RWPE2 (cell line): ENCODE data around the gene FTCDNL1.

Experiments
- ATAC-seq: fragments of 200-7000 bp; cut with Tn5 transposase; 3 replicates; pipeline ENCODE4 v1.9.1; 2021; ENCODE audit warnings: low read depth
- DNase-seq: peaks from one replicate; pipeline ENCODE4 v3.0.0-alpha.2; 2020; ENCODE audit warnings: low spot score
- H3K27ac ChIP-seq: fragments of 450-650 bp; 2 replicates; pipeline ENCODE4 v1.5.1; 2017; ENCODE audit warnings: mild to moderate bottlenecking; ENCODE audit not compliant: poor library complexity, severe bottlenecking
- H3K27me3 ChIP-seq: fragments of 250-450 bp; sonication (Bioruptor Pico); 2 replicates; pipeline ENCODE4 v1.5.1; 2021; ENCODE audit warnings: mild to moderate bottlenecking, moderate library complexity; ENCODE audit not compliant: insufficient read depth, poor library complexity, severe bottlenecking
- H3K36me3 ChIP-seq: fragments of 250-450 bp; sonication (Bioruptor Pico); 2 replicates; pipeline ENCODE4 v1.5.1; 2020; ENCODE audit warnings: low read depth, mild to moderate bottlenecking, moderate library complexity
- H3K4me1 ChIP-seq: fragments of 250-450 bp; sonication (Bioruptor Pico); 2 replicates; pipeline ENCODE4 v1.5.1; 2021; ENCODE audit warnings: mild to moderate bottlenecking, moderate library complexity; ENCODE audit not compliant: insufficient read depth, poor library complexity, severe bottlenecking
- H3K4me3 ChIP-seq: fragments of 250-450 bp; sonication (Bioruptor Pico); 2 replicates; pipeline ENCODE4 v1.5.1; 2021; ENCODE audit warnings: mild to moderate bottlenecking, moderate library complexity; ENCODE audit not compliant: severe bottlenecking
- H3K9me3 ChIP-seq: fragments of 250-450 bp; sonication (Bioruptor Pico); 2 replicates; pipeline ENCODE4 v1.5.1; 2021; ENCODE audit warnings: mild to moderate bottlenecking, moderate library complexity; ENCODE audit not compliant: severe bottlenecking
- TF ChIP-seq, protein P1 (sequence below): fragments of 450-650 bp; IDR thresholded peaks from one replicate; pipeline ENCODE4 v1.5.1; 2017; ENCODE audit warnings: mild to moderate bottlenecking, moderate library complexity; ENCODE audit not compliant: poor library complexity, severe bottlenecking

The FTCDNL1 gene

DNA sequence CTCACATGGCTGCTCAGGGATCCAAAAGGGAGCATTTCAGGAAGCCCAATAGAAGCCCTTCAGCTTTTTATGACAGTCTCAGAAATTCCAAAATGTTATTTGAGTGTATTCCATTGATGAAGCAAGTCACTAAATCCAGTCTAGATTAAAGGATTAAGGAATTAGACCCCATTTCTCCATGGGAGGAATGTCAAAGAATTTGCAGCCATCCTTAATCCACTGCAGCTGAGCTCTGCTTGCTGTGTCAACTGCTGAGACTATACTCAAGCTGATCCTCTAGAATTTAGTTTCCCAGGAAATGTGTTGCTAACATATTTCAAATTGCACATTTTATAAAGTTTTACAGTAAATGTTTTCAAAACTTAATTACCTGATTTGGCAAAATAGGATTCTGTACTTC is 31.7 kb upstream of the FTCDNL1 start:
- H3K36me3 ChIP-seq: no peaks in the 10 kb centered on the region
- DNase-seq (no peak), ATAC-seq (no peak)
- no peak overlapping the region for H3K4me3 ChIP-seq
- no peaks in the 10 kb centered on the region for H3K9me3 ChIP-seq
- H3K27ac ChIP-seq: no peak overlapping the region
- H3K4me1 ChIP-seq: no peaks in the 10 kb centered on the region
- peaks cover 12% of the 10 kb centered on the region for H3K27me3 ChIP-seq
- TF ChIP-seq, protein P1, sequence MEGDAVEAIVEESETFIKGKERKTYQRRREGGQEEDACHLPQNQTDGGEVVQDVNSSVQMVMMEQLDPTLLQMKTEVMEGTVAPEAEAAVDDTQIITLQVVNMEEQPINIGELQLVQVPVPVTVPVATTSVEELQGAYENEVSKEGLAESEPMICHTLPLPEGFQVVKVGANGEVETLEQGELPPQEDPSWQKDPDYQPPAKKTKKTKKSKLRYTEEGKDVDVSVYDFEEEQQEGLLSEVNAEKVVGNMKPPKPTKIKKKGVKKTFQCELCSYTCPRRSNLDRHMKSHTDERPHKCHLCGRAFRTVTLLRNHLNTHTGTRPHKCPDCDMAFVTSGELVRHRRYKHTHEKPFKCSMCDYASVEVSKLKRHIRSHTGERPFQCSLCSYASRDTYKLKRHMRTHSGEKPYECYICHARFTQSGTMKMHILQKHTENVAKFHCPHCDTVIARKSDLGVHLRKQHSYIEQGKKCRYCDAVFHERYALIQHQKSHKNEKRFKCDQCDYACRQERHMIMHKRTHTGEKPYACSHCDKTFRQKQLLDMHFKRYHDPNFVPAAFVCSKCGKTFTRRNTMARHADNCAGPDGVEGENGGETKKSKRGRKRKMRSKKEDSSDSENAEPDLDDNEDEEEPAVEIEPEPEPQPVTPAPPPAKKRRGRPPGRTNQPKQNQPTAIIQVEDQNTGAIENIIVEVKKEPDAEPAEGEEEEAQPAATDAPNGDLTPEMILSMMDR: no peak

DNA sequence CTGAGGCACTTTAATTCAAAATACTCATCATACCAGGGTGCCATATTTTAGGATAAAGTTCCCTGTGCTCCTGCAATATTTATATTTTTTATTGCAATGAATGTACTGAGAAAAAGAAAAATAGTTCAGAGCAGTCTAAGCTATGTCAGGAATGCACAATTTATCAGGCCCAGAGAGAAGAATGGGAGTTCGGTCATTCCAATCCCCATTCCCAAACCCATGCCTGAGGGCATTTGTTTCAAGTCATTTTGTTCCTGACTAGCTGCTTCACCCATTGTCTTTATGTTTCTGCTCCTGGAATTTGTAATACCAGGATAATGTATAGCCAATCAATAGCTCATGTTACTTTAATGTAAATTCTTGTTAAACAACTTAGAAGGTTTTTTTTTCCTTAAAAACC is 24.4 kb upstream of the FTCDNL1 start:
- TF ChIP-seq, protein P1: no peak

DNA sequence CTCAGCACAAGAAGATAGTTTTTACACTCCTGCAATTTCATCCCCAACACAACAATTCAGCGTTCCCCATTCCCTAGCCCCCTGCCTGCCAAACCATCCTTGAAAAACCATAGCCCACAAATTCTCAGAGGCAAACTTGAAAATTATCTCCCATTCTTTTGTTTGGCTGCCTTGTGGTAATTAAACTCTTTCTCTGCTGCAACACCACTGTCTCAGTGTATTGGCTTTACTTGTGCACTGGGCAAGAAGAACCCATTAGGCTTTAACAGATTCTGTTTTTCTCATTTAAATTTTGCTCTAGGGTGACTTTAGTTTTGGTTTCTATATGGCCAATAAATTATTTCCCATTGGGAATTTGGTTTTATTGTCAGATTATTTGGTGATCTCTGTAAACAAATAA is 23.2 kb upstream of the FTCDNL1 start:
- ATAC-seq: no peak
- Histone ChIP-seq H3K9me3 (no peaks in the 10 kb centered on the region), H3K27me3 (peaks cover 3% of the 10 kb centered on the region), H3K36me3 (no peaks in the 10 kb centered on the region), H3K4me1 (no peaks in the 10 kb centered on the region), H3K4me3 (no peak overlapping the region), H3K27ac (no peak overlapping the region)
- no peak for DNase-seq
- TF ChIP-seq, protein P1: no peak

More for the DNA sequence above, 24.4 kb upstream of the FTCDNL1 start:
- H3K36me3 ChIP-seq: no peaks in the 10 kb centered on the region
- no peaks in the 10 kb centered on the region for H3K27me3 ChIP-seq
- no peak for DNase-seq
- ATAC-seq: no peak
- H3K4me1 ChIP-seq: no peaks in the 10 kb centered on the region
- no peak overlapping the region for H3K4me3 ChIP-seq
- no peak overlapping the region for H3K27ac ChIP-seq
- H3K9me3 ChIP-seq: no peaks in the 10 kb centered on the region

DNA sequence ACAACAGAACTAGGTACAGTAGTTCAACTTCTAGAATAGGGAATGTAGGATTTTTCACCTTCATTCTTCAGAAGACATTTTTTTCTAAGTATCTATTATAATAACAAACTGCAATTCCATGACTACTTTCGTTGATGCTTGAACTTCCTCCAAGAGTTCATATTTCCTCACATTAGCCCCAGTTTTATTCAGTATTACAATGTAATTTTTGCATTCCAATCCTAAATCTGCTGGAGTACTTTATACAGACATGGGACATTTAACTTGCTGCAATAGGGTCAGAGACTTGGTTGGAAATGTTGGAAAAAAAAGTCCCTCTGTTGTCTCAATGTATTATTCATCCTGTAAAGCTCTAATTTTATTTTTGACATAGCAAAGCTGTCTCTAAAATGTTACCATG is 19.6 kb upstream of the FTCDNL1 start:
- ATAC-seq: no peak
- no peak overlapping the region for H3K27ac ChIP-seq

DNA sequence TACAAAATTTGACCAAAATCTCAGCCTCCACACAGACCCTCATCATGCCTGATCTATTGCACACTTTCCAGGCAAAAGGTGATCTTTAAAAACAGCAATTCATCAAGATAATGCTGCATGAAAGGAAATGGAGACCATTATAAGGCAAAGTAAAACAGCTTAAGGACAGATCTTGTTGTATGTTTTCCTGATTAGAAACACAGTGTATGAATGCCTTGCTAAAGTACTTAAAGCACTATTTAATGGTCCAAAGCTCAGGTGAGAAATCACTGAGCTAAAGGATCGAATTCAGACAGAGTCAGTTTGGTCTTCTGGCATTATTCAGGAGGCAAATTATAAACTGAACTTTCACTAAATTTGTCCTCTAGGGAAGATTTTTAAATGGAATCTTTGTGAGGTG is 18.7 kb upstream of the FTCDNL1 start:
- Histone ChIP-seq H3K27me3 (peaks cover 6% of the 10 kb centered on the region), H3K9me3 (no peaks in the 10 kb centered on the region), H3K4me3 (no peak overlapping the region), H3K27ac (no peak overlapping the region), H3K4me1 (no peaks in the 10 kb centered on the region), H3K36me3 (no peaks in the 10 kb centered on the region)
- no peak for ATAC-seq
- TF ChIP-seq, protein P1: no peak
- no peak for DNase-seq

More for the DNA sequence above, 19.6 kb upstream of the FTCDNL1 start:
- H3K9me3 ChIP-seq: no peaks in the 10 kb centered on the region
- H3K27me3 ChIP-seq: peaks cover 6% of the 10 kb centered on the region
- TF ChIP-seq, protein P1: no peak
- no peak overlapping the region for H3K4me3 ChIP-seq
- no peak for DNase-seq
- no peaks in the 10 kb centered on the region for H3K4me1 ChIP-seq
- no peaks in the 10 kb centered on the region for H3K36me3 ChIP-seq
